Neural progenitor cell (in vitro differentiated cells): Measurements from ENCODE around the gene B3GALT4.

Source experiments
- EZH2phosphoT487 ChIP-seq: fragments of 200-600 bp; sonication (generic); IDR thresholded peaks from 2 replicates; pipeline ENCODE4 v1.6.1; 2017; ENCODE audit warnings: antibody characterized with exemption
- TF ChIP-seq, protein P1 (sequence below): fragments of 200-600 bp; sonication (generic); IDR thresholded peaks from 2 replicates; pipeline ENCODE4 v1.5.1; 2017; ENCODE audit warnings: antibody characterized with exemption, mild to moderate bottlenecking

DNA sequence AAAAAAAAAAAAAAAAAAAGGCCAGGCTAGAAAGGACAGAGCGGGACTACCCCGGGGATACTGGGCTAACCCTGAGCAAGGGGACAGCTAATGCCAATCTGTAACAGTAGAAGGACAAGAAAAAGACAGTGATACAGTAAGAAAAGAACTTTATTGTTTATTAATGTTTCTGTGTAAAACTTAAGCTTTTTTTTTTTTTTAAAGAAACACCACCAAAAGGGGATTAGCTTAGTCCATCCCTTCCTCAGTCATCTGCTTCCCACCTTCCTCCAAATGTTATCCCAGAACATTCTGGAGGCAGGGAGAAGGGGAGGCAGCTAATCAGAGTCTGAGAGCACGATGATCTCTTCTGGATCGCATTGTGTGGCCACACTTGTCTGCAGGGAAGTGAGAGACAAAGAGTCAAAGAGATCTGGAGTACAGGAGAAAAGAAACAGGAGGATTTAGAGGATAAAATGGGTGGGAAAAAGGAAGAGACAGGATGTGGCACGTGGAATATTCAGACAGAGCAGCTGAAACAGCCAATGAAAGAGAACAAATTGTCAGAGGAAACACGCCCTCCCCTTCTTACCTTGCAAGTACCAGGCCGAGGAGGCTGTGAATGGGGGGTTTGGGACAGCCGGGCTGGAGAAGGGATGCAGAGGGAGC lies 41.6 kb downstream of the B3GALT4 start:
- TF ChIP-seq, protein P1, sequence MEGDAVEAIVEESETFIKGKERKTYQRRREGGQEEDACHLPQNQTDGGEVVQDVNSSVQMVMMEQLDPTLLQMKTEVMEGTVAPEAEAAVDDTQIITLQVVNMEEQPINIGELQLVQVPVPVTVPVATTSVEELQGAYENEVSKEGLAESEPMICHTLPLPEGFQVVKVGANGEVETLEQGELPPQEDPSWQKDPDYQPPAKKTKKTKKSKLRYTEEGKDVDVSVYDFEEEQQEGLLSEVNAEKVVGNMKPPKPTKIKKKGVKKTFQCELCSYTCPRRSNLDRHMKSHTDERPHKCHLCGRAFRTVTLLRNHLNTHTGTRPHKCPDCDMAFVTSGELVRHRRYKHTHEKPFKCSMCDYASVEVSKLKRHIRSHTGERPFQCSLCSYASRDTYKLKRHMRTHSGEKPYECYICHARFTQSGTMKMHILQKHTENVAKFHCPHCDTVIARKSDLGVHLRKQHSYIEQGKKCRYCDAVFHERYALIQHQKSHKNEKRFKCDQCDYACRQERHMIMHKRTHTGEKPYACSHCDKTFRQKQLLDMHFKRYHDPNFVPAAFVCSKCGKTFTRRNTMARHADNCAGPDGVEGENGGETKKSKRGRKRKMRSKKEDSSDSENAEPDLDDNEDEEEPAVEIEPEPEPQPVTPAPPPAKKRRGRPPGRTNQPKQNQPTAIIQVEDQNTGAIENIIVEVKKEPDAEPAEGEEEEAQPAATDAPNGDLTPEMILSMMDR: no peak
- TF ChIP-seq EZH2phosphoT487: no peak
